HG03060 (cell line): Measurements from ENCODE around the gene CETP.

Experiments used
- ATAC-seq: cut with Tn5 transposase; IDR thresholded peaks from one replicate; pipeline ENCODE4 v1.9.1; 2021; ENCODE audit warnings: low read depth, moderate number of reproducible peaks; ENCODE audit not compliant: unreplicated experiment

The CETP gene

GRCh38 chr16:57013902-57014301 is 52.2 kb downstream of the CETP start:
- no peak for ATAC-seq

- no peak for ATAC-seq
Observed at GRCh38 chr16:57016301-57016700, 54.6 kb downstream of the CETP start.

- ATAC-seq: no peak
Observed at GRCh38 chr16:57016831-57017230, 55.1 kb downstream of the CETP start.

- no peak for ATAC-seq
Observed at GRCh38 chr16:57017251-57017650, 55.5 kb downstream of the CETP start.

GRCh38 chr16:57019746-57020145 is 58.0 kb downstream of the CETP start:
- ATAC-seq: no peak

- no peak for ATAC-seq
Observed at GRCh38 chr16:57020651-57021050, 58.9 kb downstream of the CETP start.

- no peak for ATAC-seq
Observed at GRCh38 chr16:57021757-57022156, 60.0 kb downstream of the CETP start.

- ATAC-seq: no peak
Observed at GRCh38 chr16:57022445-57022844, 60.7 kb downstream of the CETP start.

GRCh38 chr16:57023541-57024249 is 61.9 kb downstream of the CETP start:
- ATAC-seq: no peak

- ATAC-seq: no peak
Observed at GRCh38 chr16:57024894-57025680, 63.3 kb downstream of the CETP start.

GRCh38 chr16:57025941-57026777 is 64.4 kb downstream of the CETP start:
- no peak for ATAC-seq

GRCh38 chr16:57026778-57027062 is 65.0 kb downstream of the CETP start:
- ATAC-seq: no peak

- ATAC-seq: no peak
Observed at GRCh38 chr16:57027067-57027466, 65.3 kb downstream of the CETP start.

- ATAC-seq: no peak
Observed at GRCh38 chr16:57028086-57028485, 66.3 kb downstream of the CETP start.

GRCh38 chr16:57029161-57030160 is 67.7 kb downstream of the CETP start:
- no peak for ATAC-seq

- ATAC-seq: no peak
Observed at GRCh38 chr16:57030346-57030902, 68.7 kb downstream of the CETP start.

GRCh38 chr16:57031156-57031555 is 69.4 kb downstream of the CETP start:
- no peak for ATAC-seq

- no peak for ATAC-seq
Observed at GRCh38 chr16:57032346-57032745, 70.6 kb downstream of the CETP start.

- ATAC-seq: no peak
Observed at GRCh38 chr16:57032931-57033330, 71.2 kb downstream of the CETP start.
